Measurements from ENCODE around the gene DBN1. TPM values are rescaled to one million over a fixed set of nuclear protein-coding genes. Genes with fewer than 3 reads are reported as not detected.

Gene DBN1
- total RNA-seq, 1 donor from 2014 or later = 113 TPM

- peaks cover 2% of the 10 kb centered on the region for H3K4me1 Mint-ChIP-seq
- Histone ChIP-seq H3K9me3 (ENCODE audit: low read depth) (no peaks in the 10 kb centered on the region), H3K9ac (no peak overlapping the region), H3K4me1 (no peaks in the 10 kb centered on the region), H3F3A (ENCODE audit: low read depth) (peaks cover 2% of the 10 kb centered on the region), H3K4me2 (no peak overlapping the region), H4K20me1 (ENCODE audit: low read depth) (peaks cover 2% of the 10 kb centered on the region), H3K36me3 (no peaks in the 10 kb centered on the region), H3K79me2 (ENCODE audit: low read depth) (no peaks in the 10 kb centered on the region), H3K4me3 (no peak overlapping the region), H3K27ac (no peak overlapping the region), H3K27me3 (no peaks in the 10 kb centered on the region), H2AFZ (replicated peaks) (no peak overlapping the region)
- H3K4me3 Mint-ChIP-seq = no peak overlapping the region
- H3K27me3 Mint-ChIP-seq (ENCODE audit: insufficient read depth, low read depth) = peaks cover 8% of the 10 kb centered on the region
- H3K36me3 Mint-ChIP-seq = peaks cover 24% of the 10 kb centered on the region
- no peak overlapping the region for H3K27ac Mint-ChIP-seq
- no peaks in the 10 kb centered on the region for H3K9me3 Mint-ChIP-seq
- no peak for DNase-seq (ENCODE audit: low spot score)
- TF ChIP-seq CTCF (IDR thresholded peaks at IDR 0.05) (no peak), EZH2 (IDR thresholded peaks at IDR 0.05) (no peak), EZH2phosphoT487 (IDR thresholded peaks at IDR 0.05) (no peak)
Measured at GRCh38 chr5:177434942-177435738, 38.3 kb downstream of the DBN1 start.

GRCh38 chr5:177434437-177434836 is 39.0 kb downstream of the DBN1 start:
- peaks cover 6% of the 10 kb centered on the region for H4K20me1 ChIP-seq (ENCODE audit: low read depth)
- no peaks in the 10 kb centered on the region for H3K27me3 ChIP-seq
- Mint-ChIP-seq H3K9me3 (no peaks in the 10 kb centered on the region), H3K4me3 (no peak overlapping the region), H3K36me3 (peaks cover 17% of the 10 kb centered on the region), H3K27ac (no peak overlapping the region), H3K27me3 (ENCODE audit: insufficient read depth, low read depth) (peaks cover 4% of the 10 kb centered on the region), H3K4me1 (peaks cover 6% of the 10 kb centered on the region)
- TF ChIP-seq CTCF (IDR thresholded peaks at IDR 0.05) (no peak), EZH2 (IDR thresholded peaks at IDR 0.05) (no peak), EZH2phosphoT487 (IDR thresholded peaks at IDR 0.05) (no peak)
- DNase-seq (ENCODE audit: low spot score) = no peak
- H3K9me3 ChIP-seq (ENCODE audit: low read depth) = no peaks in the 10 kb centered on the region
- no peaks in the 10 kb centered on the region for H3K4me1 ChIP-seq
- H2AFZ ChIP-seq (replicated peaks) = no peak overlapping the region
- no peaks in the 10 kb centered on the region for H3K36me3 ChIP-seq
- H3K4me2 ChIP-seq = no peak overlapping the region
- peaks cover 4% of the 10 kb centered on the region for H3K79me2 ChIP-seq (ENCODE audit: low read depth)
- no peak overlapping the region for H3K4me3 ChIP-seq
- no peak overlapping the region for H3K27ac ChIP-seq
- no peak overlapping the region for H3K9ac ChIP-seq
- H3F3A ChIP-seq (ENCODE audit: low read depth) = peaks cover 2% of the 10 kb centered on the region

- Histone ChIP-seq H3K9me3 (ENCODE audit: low read depth) (no peaks in the 10 kb centered on the region), H3K9ac (no peak overlapping the region), H3K36me3 (no peaks in the 10 kb centered on the region), H3K79me2 (ENCODE audit: low read depth) (peaks cover 11% of the 10 kb centered on the region), H3K4me1 (no peaks in the 10 kb centered on the region), H3K4me2 (no peak overlapping the region), H3F3A (ENCODE audit: low read depth) (peaks cover 2% of the 10 kb centered on the region), H4K20me1 (ENCODE audit: low read depth) (peaks cover 13% of the 10 kb centered on the region), H2AFZ (replicated peaks) (no peak overlapping the region), H3K27ac (no peak overlapping the region), H3K27me3 (no peaks in the 10 kb centered on the region), H3K4me3 (no peak overlapping the region)
- no peak overlapping the region for H3K4me3 Mint-ChIP-seq
- peaks cover 16% of the 10 kb centered on the region for H3K36me3 Mint-ChIP-seq
- no peaks in the 10 kb centered on the region for H3K9me3 Mint-ChIP-seq
- peaks cover 13% of the 10 kb centered on the region for H3K4me1 Mint-ChIP-seq
- no peak overlapping the region for H3K27ac Mint-ChIP-seq
- DNase-seq (ENCODE audit: low spot score) = no peak
- no peak for TF ChIP-seq EZH2phosphoT487 (IDR thresholded peaks at IDR 0.05)
- no peak for TF ChIP-seq EZH2 (IDR thresholded peaks at IDR 0.05)
- no peak for TF ChIP-seq CTCF (IDR thresholded peaks at IDR 0.05)
- H3K27me3 Mint-ChIP-seq (ENCODE audit: insufficient read depth, low read depth) = peaks cover 3% of the 10 kb centered on the region
Measured at GRCh38 chr5:177433658-177434217, 39.7 kb downstream of the DBN1 start.
